Tibial nerve (tissue), 4 donors: ENCODE measurements around the gene PTPRG. TPM values are rescaled to one million over a fixed set of nuclear protein-coding genes. Genes with fewer than 3 reads are reported as not detected.

ENCODE experiments used
- DNase-seq, 2 donors: peaks; one replicate each; pipeline ENCODE4 v3.0.0-alpha.2; 2019; ENCODE audit warnings: low spot score in 2 of 2
- H3K27ac ChIP-seq, 4 donors: fragments of 200-600 bp; sonication (generic) in 3 of 4; one replicate each; pipeline ENCODE4 v1.5.1; 2017 to 2019; ENCODE audit warnings: mild to moderate bottlenecking in 1 of 4
- H3K27me3 ChIP-seq, 2 donors: fragments of 200-600 bp; sonication (generic) in 1 of 2; one replicate each; pipeline versions ENCODE4 v1.5.1 to v1.6.0; 2017 to 2019
- H3K36me3 ChIP-seq, 3 donors: fragments of 200-600 bp; sonication (generic); one replicate each; pipeline ENCODE4 v1.5.1; 2018 to 2019
- H3K4me1 ChIP-seq, 4 donors: fragments of 200-600 bp; sonication (generic) in 3 of 4; one replicate each; pipeline ENCODE4 v1.5.1; 2017 to 2019
- H3K4me3 ChIP-seq, 4 donors: fragments of 200-600 bp; sonication (generic) in 3 of 4; one replicate each; pipeline ENCODE4 v1.5.1; 2017 to 2019; ENCODE audit warnings: mild to moderate bottlenecking in 1 of 4, moderate library complexity in 1 of 4
- H3K9me3 ChIP-seq, 4 donors: fragments of 200-600 bp; sonication (generic) in 3 of 4; one replicate each; pipeline ENCODE4 v1.5.1; 2017 to 2019
- EP300 ChIP-seq, 2 donors: sonication (generic); formaldehyde crosslinking; IDR thresholded peaks; one replicate each; pipeline ENCODE4 v1.6.1; 2017; ENCODE audit warnings: antibody characterized with exemption in 2 of 2, mild to moderate bottlenecking in 1 of 2
- POLR2A ChIP-seq, 2 donors: fragments of 450-650 bp; IDR thresholded peaks; one replicate each; pipeline ENCODE4 v1.6.1; 2017; ENCODE audit warnings: antibody characterized with exemption in 2 of 2, mild to moderate bottlenecking in 2 of 2, moderate library complexity in 2 of 2
- WGBS, 2 donors: methylation state at CpG; one replicate each; pipeline ENCODE4 v1.1.5; 2018; 5-methylcytosine and 5-hydroxymethylcytosine counted together
- total RNA-seq, 4 donors: library from RNA; depleted of rRNA; stranded (reverse); fragments of >200 nt; gene quantifications; one replicate each; pipeline ENCODE4 v1.1.0, GENCODE V29; 2016
- TF ChIP-seq, protein P1 (sequence below), 5 experiments: fragments of 200-600 bp in 3 of 5; fragments of 450-650 bp in 2 of 5; sonication (generic) in 3 of 5; IDR thresholded peaks; one replicate each; pipeline ENCODE4 v1.5.1; 2016 to 2019; ENCODE audit warnings: antibody characterized with exemption in 5 of 5, mild to moderate bottlenecking in 3 of 5, moderate library complexity in 2 of 5

PTPRG gene
- total RNA-seq, 4 donors from 2014 or later: 112 to 174 (median 121) TPM

DNA sequence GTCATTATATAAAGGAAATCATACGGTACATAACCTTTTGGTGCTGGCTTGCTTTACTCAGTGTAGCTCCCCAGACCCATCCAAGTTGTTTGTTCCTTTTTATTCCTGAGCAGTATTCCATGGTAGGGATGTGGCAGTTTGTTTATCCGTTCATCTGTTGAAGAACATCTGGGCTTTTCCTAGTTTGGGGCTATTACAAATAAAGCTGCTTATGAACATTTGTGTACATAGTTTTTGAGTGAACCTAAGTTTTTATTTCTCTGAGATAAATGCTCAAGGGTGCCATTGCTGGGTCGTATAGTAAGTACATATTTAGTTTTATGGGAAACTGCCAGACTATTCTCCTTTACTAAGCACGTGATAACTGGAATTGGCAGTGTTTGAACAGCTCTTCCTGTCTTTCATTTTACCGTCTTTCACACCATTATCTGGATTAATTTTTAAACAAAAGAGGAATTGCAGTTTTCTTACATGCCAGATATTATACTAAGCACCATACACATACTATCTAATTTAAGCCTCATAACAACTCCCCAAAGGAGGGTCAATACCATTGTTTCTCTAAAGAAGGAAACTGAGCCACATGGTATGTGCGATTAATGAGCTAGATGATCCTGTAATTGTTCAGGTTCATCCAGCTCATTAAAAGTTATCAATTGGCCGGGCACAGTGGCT is 85.6 kb downstream of the PTPRG start:
- TF ChIP-seq EP300 (IDR thresholded peaks at IDR 0.05): no peak
- TF ChIP-seq POLR2A (IDR thresholded peaks at IDR 0.05): no peak

DNA sequence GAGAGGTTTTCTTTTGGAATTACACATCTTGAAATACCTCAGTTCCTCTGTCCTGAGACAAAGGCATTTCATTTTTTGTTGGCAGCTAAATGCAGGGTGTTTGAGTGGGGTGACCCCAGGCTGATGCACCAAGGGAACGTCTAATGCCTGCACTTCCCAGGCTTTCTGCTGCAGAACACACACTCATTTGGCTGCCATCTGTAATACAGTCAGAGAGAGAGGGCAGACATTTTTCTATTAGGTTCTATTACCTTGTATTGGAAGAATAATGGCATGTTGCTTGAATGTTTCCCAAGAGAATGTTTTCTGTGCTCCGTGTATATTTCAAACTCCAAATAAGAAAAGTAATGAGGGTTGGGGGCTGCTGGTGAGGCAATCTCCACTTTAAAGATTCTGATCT is 87.1 kb downstream of the PTPRG start:
- DNase-seq: no peak
- Histone ChIP-seq H3K4me3 (no peak overlapping the region), H3K27me3 (no peaks in the 10 kb centered on the region), H3K27ac (no peak overlapping the region), H3K9me3 (peaks cover 0 to 7% (median 0%) of the 10 kb centered on the region in 4 donors), H3K36me3 (no peaks in the 10 kb centered on the region), H3K4me1 (peaks cover 0 to 14% (median 0%) of the 10 kb centered on the region in 4 donors)
- WGBS, 2 donors: 48 to 54% methylated on average over 2 of the region's 2 CpGs
- TF ChIP-seq, protein P1, sequence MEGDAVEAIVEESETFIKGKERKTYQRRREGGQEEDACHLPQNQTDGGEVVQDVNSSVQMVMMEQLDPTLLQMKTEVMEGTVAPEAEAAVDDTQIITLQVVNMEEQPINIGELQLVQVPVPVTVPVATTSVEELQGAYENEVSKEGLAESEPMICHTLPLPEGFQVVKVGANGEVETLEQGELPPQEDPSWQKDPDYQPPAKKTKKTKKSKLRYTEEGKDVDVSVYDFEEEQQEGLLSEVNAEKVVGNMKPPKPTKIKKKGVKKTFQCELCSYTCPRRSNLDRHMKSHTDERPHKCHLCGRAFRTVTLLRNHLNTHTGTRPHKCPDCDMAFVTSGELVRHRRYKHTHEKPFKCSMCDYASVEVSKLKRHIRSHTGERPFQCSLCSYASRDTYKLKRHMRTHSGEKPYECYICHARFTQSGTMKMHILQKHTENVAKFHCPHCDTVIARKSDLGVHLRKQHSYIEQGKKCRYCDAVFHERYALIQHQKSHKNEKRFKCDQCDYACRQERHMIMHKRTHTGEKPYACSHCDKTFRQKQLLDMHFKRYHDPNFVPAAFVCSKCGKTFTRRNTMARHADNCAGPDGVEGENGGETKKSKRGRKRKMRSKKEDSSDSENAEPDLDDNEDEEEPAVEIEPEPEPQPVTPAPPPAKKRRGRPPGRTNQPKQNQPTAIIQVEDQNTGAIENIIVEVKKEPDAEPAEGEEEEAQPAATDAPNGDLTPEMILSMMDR (IDR thresholded peaks at IDR 0.05): no peak
- no peak for TF ChIP-seq POLR2A (IDR thresholded peaks at IDR 0.05)
- TF ChIP-seq EP300 (IDR thresholded peaks at IDR 0.05): no peak

More for the DNA sequence above, 85.6 kb downstream of the PTPRG start:
- H3K4me3 ChIP-seq: no peak overlapping the region
- H3K9me3 ChIP-seq: peaks cover 0 to 7% (median 0%) of the 10 kb centered on the region in 4 donors
- WGBS, 2 donors: 62 to 69% methylated on average over 7 of the region's 7 CpGs
- H3K4me1 ChIP-seq: peaks cover 0 to 14% (median 0%) of the 10 kb centered on the region in 4 donors
- H3K27me3 ChIP-seq: no peaks in the 10 kb centered on the region
- H3K27ac ChIP-seq: no peak overlapping the region
- no peaks in the 10 kb centered on the region for H3K36me3 ChIP-seq
- no peak for DNase-seq

DNA sequence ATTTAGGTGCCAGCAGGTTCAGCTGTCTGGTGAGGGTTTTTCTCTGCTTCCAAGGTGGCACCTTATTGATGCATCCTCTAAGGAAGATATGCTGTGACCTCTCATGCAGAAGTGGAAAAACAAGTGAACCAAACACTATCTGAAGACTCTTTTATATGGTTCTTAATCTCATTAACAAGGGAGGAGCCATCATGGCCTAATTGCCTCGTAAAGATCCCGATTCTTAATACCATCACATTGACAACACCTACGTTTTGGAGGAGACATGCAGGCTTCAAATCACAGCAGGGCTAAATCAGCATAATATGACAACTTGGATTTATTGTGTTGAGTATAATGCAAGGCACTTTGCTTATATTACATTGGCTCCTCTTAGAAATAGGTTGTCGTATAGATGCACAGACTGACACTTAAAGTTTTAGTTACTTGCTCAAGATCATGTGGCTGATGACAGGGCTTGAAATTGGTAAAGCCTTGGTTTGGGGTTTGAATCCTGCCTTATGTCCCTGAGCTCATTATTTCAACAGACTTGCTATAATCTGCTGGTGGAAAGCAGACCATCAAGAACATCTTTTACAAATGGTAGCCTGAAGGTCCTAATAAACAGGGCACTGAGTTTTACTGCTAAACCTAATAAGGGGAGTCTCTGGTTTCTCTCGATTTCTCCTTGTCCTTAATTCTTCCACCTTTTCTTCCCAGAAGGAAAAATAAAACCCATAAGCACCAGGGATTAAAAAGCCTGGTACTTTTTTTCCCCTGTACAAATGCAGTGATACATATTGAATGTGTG is 88.2 kb downstream of the PTPRG start:
- Histone ChIP-seq H3K36me3 (no peaks in the 10 kb centered on the region), H3K4me3 (no peak overlapping the region), H3K9me3 (peaks cover 0 to 7% (median 0%) of the 10 kb centered on the region in 4 donors), H3K27me3 (no peaks in the 10 kb centered on the region), H3K27ac (no peak overlapping the region), H3K4me1 (peaks cover 0 to 14% (median 0%) of the 10 kb centered on the region in 4 donors)
- TF ChIP-seq EP300 (IDR thresholded peaks at IDR 0.05) (no peak), POLR2A (IDR thresholded peaks at IDR 0.05) (no peak)
- TF ChIP-seq, protein P1 (IDR thresholded peaks at IDR 0.05): no peak
- DNase-seq: no peak
- WGBS, 2 donors: 72 to 73% methylated on average over 5 of the region's 5 CpGs

DNA sequence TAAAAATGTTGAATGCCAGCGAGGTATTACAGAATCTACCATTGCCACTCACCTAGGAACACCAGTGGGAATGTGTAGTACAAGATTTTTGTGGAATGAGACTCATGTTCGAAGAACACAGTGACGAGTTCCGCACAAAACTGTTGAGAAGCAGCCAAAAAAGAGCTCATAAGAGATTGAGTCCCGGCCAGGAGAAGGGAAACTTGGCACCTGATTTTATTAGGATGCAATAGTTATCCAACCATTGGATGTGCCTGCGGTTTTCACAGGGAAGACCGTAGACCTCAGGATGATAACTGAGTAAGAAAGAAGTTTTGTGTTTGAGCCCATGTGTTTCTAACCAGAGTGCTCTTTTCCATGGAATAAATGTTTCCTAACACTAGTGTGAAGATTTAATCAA is 88.9 kb downstream of the PTPRG start:
- peak; percentile 75 to 80 for DNase-seq
- H3K36me3 ChIP-seq: no peaks in the 10 kb centered on the region
- peaks cover 0 to 14% (median 0%) of the 10 kb centered on the region in 4 donors for H3K4me1 ChIP-seq
- peaks cover 0 to 2% (median 0%) of the 10 kb centered on the region in 4 donors for H3K9me3 ChIP-seq
- no peaks in the 10 kb centered on the region for H3K27me3 ChIP-seq
- 50 to 54% methylated on average over 7 of the region's 7 CpGs for WGBS, 2 donors
- TF ChIP-seq POLR2A (IDR thresholded peaks at IDR 0.05) (no peak), EP300 (IDR thresholded peaks at IDR 0.05) (peak in 1 of 2 donors; percentile 73)
- no peak overlapping the region for H3K27ac ChIP-seq
- H3K4me3 ChIP-seq: no peak overlapping the region

DNA sequence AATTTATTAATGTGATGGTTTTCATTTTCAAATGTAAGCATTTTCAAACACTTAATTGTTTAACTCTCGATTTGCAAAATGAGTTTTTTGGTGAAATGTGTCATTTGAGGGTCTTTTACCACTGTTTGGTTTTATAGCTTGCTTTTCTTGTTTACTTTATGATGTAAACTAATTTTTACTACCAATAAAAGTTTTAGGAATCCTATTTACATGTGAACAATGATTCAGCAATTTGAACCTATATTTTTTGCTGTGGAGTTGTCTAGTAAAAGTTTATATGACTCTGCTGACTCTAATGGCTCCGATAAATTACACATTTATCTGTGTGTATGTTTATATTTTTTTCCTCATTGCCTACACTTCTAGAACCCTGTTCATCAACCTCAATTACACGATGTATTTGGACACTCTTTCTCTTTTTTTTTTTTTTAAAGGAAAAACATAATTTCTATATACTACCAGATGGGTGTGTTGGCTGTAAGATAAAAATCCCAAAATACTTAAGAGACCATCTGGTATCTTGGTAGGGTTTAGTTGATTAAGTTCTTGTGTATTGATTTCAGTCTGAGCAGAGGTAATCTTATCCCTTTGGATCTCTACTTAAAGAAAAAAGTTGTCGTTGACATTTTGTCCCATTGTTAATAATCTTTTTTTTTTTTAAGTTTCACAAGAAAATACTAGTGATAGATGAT is 89.5 kb downstream of the PTPRG start:
- Histone ChIP-seq H3K4me1 (peaks cover 0 to 14% (median 0%) of the 10 kb centered on the region in 4 donors), H3K9me3 (no peaks in the 10 kb centered on the region), H3K4me3 (no peak overlapping the region), H3K36me3 (no peaks in the 10 kb centered on the region), H3K27me3 (no peaks in the 10 kb centered on the region), H3K27ac (no peak overlapping the region)
- TF ChIP-seq EP300 (IDR thresholded peaks at IDR 0.05) (no peak), POLR2A (IDR thresholded peaks at IDR 0.05) (no peak)
- TF ChIP-seq, protein P1 (IDR thresholded peaks at IDR 0.05): no peak
- DNase-seq: no peak
- WGBS, 2 donors: 53 to 58% methylated on average over 4 of the region's 4 CpGs
